GM12874 (cell line): ENCODE data around the gene VAMP8.

Experiments
- TF ChIP-seq, protein P1 (sequence below): IDR thresholded peaks from 2 replicates; pipeline ENCODE4 v1.5.1; 2011; ENCODE audit warnings: low read depth, mild to moderate bottlenecking, control low read depth, low read length, moderate library complexity; ENCODE audit not compliant: insufficient read depth

VAMP8 gene

GRCh38 chr2:85594715-85595300 is 17.4 kb downstream of the VAMP8 start:
- TF ChIP-seq, protein P1, sequence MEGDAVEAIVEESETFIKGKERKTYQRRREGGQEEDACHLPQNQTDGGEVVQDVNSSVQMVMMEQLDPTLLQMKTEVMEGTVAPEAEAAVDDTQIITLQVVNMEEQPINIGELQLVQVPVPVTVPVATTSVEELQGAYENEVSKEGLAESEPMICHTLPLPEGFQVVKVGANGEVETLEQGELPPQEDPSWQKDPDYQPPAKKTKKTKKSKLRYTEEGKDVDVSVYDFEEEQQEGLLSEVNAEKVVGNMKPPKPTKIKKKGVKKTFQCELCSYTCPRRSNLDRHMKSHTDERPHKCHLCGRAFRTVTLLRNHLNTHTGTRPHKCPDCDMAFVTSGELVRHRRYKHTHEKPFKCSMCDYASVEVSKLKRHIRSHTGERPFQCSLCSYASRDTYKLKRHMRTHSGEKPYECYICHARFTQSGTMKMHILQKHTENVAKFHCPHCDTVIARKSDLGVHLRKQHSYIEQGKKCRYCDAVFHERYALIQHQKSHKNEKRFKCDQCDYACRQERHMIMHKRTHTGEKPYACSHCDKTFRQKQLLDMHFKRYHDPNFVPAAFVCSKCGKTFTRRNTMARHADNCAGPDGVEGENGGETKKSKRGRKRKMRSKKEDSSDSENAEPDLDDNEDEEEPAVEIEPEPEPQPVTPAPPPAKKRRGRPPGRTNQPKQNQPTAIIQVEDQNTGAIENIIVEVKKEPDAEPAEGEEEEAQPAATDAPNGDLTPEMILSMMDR: no peak

GRCh38 chr2:85595301-85596025 is 18.1 kb downstream of the VAMP8 start, which contains the start of gene RNF181:
RNF181 (plus strand) TSS chr2:85595745; CDS start chr2:85595764, 19 bp downstream.
- TF ChIP-seq, protein P1: no peak

DNA sequence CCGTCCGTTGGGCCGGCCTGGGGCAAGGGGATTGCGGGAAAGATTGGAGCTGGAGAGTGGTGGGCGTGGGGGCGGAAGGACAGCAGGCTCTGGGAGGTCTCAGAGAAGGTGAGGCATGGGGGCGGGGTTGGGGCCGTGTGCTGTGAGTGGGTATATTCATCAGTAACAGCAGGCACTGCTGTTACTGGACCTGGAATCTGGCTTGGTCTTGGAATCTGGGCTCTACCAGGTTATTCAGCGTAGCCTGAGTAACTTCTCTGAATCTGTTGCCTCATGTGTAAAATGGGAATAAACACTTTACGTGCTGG is 18.6 kb downstream of the VAMP8 start:
- TF ChIP-seq, protein P1: no peak

DNA sequence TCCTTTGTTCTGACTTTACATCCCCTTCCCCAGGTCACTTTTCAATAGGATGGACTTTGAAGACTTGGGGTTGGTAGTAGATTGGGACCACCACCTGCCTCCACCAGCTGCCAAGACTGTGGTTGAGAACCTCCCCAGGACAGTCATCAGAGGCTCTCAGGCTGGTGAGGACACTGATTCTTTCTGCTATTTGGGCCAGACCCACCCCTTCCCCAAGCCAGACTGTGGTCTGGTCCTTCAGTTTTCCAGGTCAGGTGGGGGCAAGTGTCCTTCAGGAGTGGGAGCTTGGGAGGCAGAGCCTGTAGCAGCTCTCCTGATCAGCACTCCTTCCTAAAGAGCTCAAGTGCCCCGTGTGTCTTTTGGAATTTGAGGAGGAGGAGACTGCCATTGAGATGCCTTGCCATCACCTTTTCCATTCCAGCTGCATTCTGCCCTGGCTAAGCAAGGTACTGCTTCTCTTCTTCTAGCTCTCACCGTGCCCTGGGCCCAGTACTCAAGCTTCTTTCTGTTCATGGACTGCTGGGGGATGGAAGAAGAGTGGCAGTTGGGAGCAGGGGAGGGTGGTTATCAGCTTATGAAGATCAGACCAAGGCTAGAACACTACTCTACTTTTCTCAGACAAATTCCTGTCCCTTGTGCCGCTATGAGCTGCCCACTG is 19.2 kb downstream of the VAMP8 start:
- TF ChIP-seq, protein P1: no peak

- TF ChIP-seq, protein P1: no peak
Observed at GRCh38 chr2:85597241-85597640, 19.9 kb downstream of the VAMP8 start.

GRCh38 chr2:85598594-85599340 is 21.4 kb downstream of the VAMP8 start:
- TF ChIP-seq, protein P1: no peak

DNA sequence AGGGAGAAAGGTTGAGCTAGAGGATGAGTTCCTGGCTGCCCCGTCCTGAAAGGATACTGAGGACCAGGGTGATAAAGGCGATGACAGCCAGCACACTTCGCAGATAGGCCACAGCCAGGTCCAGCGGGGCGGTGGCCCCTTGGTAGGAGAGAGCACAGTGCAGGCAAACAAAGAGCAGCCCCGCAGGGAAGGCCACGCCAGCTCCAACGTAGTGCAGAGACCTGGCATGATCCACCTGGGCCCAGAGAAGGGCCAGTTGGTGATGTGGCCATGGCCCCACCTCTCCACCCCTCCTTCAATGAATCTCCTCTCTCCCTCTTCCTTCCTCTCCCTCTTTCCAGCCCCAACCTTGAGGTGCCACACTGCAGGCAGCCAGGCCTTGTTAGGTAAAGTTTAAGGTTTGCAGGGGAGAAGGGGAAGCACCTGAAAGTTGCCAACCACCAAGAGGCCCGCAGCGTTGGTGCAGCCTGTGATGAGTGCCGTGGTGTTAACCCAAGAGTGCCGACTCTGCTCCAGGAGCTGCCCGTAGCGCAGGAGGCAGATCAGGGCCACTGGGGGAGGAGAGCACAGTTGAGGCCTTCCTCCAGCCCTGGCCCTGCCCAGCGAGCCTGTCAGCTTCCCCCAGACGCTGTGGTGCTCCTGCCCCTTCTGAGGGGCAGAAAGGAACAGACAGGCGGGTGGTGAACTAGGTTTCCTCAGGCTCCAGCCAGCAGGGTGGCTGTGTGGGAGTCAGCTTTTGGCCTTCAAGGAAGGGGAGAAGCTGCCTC is 22.3 kb downstream of the VAMP8 start:
- TF ChIP-seq, protein P1: no peak
